HepG2 (cell line): ENCODE results near the gene NUDT2. TPM values are rescaled to one million over a fixed set of nuclear protein-coding genes. Genes with fewer than 3 reads are reported as not detected.

Experiments
- ATF7 ChIP-seq, 2 experiments: fragments of 450-650 bp in 1 of 2; sonication (generic) in 1 of 2; formaldehyde crosslinking in 1 of 2; IDR thresholded peaks; 2 replicates each; pipeline versions ENCODE4 v1.4.0 to v1.6.1; 2016 to 2020; ENCODE audit warnings: antibody characterized with exemption in 1 of 2, mild to moderate bottlenecking in 1 of 2, missing genetic modification reagents in 1 of 2
- CBFB ChIP-seq: sonication (generic); formaldehyde crosslinking; IDR thresholded peaks from 2 replicates; pipeline ENCODE4 v1.4.0; 2020; ENCODE audit warnings: missing genetic modification reagents
- CREB1 ChIP-seq, 2 experiments: fragments of 450-650 bp in 1 of 2; IDR thresholded peaks; 2 replicates each; pipeline ENCODE4 v1.6.1; 2016 to 2017; ENCODE audit warnings: control low read depth in 1 of 2, mild to moderate bottlenecking in 1 of 2, missing compliant biosample characterization in 1 of 2, missing genetic modification characterization in 1 of 2
- HDAC2 ChIP-seq: sonication (generic); formaldehyde crosslinking; IDR thresholded peaks from 2 replicates; pipeline ENCODE4 v1.4.0; 2020; ENCODE audit warnings: missing genetic modification reagents
- IRF2 ChIP-seq: IDR thresholded peaks from 2 replicates; pipeline ENCODE4 v1.6.1; 2018; ENCODE audit warnings: missing genetic modification reagents, missing compliant biosample characterization
- KLF16 ChIP-seq, 2 experiments: sonication (generic) in 1 of 2; formaldehyde crosslinking in 1 of 2; IDR thresholded peaks; 2 replicates each; pipeline versions ENCODE4 v1.6.1 to v1.8.0; 2016 to 2023; ENCODE audit warnings: missing genetic modification reagents in 2 of 2, missing compliant biosample characterization in 1 of 2
- MAZ ChIP-seq, 2 experiments: sonication (generic) in 1 of 2; formaldehyde crosslinking in 1 of 2; IDR thresholded peaks; 2 replicates each; pipeline versions ENCODE4 v1.5.0 to v1.6.1; 2012 to 2020; ENCODE audit warnings: low read depth in 2 of 2, mild to moderate bottlenecking in 2 of 2, borderline replicate concordance in 1 of 2, improper control_type of control experiment in 1 of 2, low read length in 1 of 2, missing genetic modification reagents in 1 of 2, moderate library complexity in 1 of 2
- NR2F1 ChIP-seq, 2 experiments: fragments of 450-650 bp in 1 of 2; formaldehyde crosslinking in 1 of 2; IDR thresholded peaks; 2 replicates each; pipeline versions ENCODE4 v1.5.0 to v1.6.1; 2016 to 2020; ENCODE audit warnings: mild to moderate bottlenecking in 1 of 2, missing compliant biosample characterization in 1 of 2, missing genetic modification reagents in 1 of 2, moderate library complexity in 1 of 2
- POLR2AphosphoS5 ChIP-seq: IDR thresholded peaks from 2 replicates; pipeline ENCODE4 v1.6.1; 2012; ENCODE audit warnings: low read depth, low read length
- SRY ChIP-seq: sonication (generic); formaldehyde crosslinking; IDR thresholded peaks from 2 replicates; pipeline ENCODE4 v1.8.0; 2022; ENCODE audit warnings: mild to moderate bottlenecking, missing genetic modification reagents
- ZNF790 ChIP-seq: sonication (generic); formaldehyde crosslinking; IDR thresholded peaks from 2 replicates; pipeline ENCODE4 v1.8.0; 2022; ENCODE audit warnings: missing genetic modification reagents, mild to moderate bottlenecking, borderline replicate concordance
- ZSCAN22 ChIP-seq: sonication (generic); formaldehyde crosslinking; IDR thresholded peaks from 2 replicates; pipeline ENCODE4 v1.4.0; 2020; ENCODE audit warnings: mild to moderate bottlenecking, missing genetic modification reagents
- polyA plus RNA-seq, 8 experiments: library from polyadenylated mRNA; depleted of rRNA in 3 of 8; stranded (reverse) in 7 of 8; unstranded in 1 of 8; fragments of >200 nt; fragmentation: Illumina TruSeq in 4 of 8; extraction: Trizol in 4 of 8; gene quantifications; 2 replicates each; pipeline versions ENCODE4 v1.2.1 to v1.2.3, GENCODE V29; 2011 to 2016; ENCODE audit warnings: low read depth in 4 of 8, missing spikeins in 1 of 8, mixed read lengths in 1 of 8; ENCODE audit not compliant: insufficient read depth in 1 of 8
- total RNA-seq, 5 experiments: library from RNA; depleted of rRNA; stranded (reverse); fragments of >200 nt; fragmentation: Illumina TruSeq; extraction: Trizol; gene quantifications; 2 replicates each; pipeline ENCODE4 v1.2.3, GENCODE V29; 2016; ENCODE audit warnings: low read depth in 1 of 5
- TF ChIP-seq, protein P1 (sequence below): sonication (generic); formaldehyde crosslinking; IDR thresholded peaks from 2 replicates; pipeline ENCODE4 v1.4.0; 2020; ENCODE audit warnings: mild to moderate bottlenecking, missing genetic modification reagents
- TF ChIP-seq, protein P2 (sequence below): sonication (generic); formaldehyde crosslinking; IDR thresholded peaks from 2 replicates; pipeline ENCODE4 v1.4.0; 2020; ENCODE audit warnings: missing genetic modification reagents
- TF ChIP-seq, protein P3 (sequence below): sonication (generic); formaldehyde crosslinking; IDR thresholded peaks from 2 replicates; pipeline ENCODE4 v1.4.0; 2020; ENCODE audit warnings: missing genetic modification reagents, borderline replicate concordance

The NUDT2 gene
- total and polyA plus RNA-seq, 2 of the 13 experiments (the other 11 are each of a cell fraction or from before 2014, with no cell fraction given): 19.9 to 24.6 TPM

DNA sequence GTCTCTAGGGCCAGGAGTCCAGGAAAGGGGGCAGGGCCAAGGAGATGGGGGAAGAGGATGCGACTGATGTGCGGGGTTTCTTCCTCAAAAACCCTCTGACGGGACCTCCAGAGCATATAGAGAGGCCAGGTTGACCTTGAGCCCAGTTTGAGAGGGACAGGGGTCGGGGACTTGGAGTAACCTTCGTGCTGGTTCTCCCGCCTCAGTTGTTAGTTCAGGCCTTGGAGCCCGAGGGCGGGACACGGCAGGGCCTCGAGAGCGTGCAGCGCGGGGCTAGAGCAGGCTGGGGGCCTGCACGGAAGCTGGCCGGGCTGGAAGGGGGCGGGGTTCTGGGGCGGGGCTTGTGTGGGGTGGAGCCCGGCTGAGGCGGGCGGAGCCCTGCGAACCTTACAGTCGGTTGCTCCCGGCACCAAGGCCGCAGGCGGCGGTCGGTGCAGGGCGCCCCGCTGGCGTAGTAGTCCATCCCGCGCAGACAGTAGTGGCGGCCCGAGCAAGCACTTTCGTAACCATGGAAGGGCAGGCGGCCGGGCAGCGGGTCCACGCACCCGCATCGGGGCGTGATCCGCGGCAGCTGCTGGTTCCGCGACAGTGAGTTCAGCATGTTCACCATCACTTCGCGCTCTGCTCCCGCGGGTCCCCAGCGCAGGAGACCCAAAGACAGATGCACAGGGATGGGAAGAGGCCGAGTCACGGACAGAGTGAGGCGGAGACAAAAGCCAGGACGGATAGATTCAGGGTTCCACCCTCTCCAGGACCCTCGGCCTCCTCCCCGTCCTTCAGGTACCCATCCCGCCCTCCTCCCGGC, 51.3 kb downstream of the NUDT2 start (continued):
- TF ChIP-seq, protein P1, sequence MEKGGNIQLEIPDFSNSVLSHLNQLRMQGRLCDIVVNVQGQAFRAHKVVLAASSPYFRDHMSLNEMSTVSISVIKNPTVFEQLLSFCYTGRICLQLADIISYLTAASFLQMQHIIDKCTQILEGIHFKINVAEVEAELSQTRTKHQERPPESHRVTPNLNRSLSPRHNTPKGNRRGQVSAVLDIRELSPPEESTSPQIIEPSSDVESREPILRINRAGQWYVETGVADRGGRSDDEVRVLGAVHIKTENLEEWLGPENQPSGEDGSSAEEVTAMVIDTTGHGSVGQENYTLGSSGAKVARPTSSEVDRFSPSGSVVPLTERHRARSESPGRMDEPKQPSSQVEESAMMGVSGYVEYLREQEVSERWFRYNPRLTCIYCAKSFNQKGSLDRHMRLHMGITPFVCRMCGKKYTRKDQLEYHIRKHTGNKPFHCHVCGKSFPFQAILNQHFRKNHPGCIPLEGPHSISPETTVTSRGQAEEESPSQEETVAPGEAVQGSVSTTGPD (CRISPR knock-in tag): no peak
- TF ChIP-seq ATF7 (IDR thresholded peaks at IDR 0.05): no peak
- TF ChIP-seq ATF7 (CRISPR knock-in tag; IDR thresholded peaks at IDR 0.05): no peak
- TF ChIP-seq CREB1 (IDR thresholded peaks at IDR 0.05): no peak
- no peak for TF ChIP-seq CREB1 (CRISPR knock-in tag; IDR thresholded peaks at IDR 0.05)
- TF ChIP-seq SRY (CRISPR knock-in tag): no peak; the same call in 1 of the 2 replicates
- 0 out of 2 replicates have a peak, but pooled peaks have one; percentile 18 for TF ChIP-seq IRF2 (CRISPR knock-in tag)
- TF ChIP-seq POLR2AphosphoS5: peak; percentile 53
- no peak; the same call in 1 of the 2 replicates for TF ChIP-seq HDAC2 (CRISPR knock-in tag)
- TF ChIP-seq, protein P2, sequence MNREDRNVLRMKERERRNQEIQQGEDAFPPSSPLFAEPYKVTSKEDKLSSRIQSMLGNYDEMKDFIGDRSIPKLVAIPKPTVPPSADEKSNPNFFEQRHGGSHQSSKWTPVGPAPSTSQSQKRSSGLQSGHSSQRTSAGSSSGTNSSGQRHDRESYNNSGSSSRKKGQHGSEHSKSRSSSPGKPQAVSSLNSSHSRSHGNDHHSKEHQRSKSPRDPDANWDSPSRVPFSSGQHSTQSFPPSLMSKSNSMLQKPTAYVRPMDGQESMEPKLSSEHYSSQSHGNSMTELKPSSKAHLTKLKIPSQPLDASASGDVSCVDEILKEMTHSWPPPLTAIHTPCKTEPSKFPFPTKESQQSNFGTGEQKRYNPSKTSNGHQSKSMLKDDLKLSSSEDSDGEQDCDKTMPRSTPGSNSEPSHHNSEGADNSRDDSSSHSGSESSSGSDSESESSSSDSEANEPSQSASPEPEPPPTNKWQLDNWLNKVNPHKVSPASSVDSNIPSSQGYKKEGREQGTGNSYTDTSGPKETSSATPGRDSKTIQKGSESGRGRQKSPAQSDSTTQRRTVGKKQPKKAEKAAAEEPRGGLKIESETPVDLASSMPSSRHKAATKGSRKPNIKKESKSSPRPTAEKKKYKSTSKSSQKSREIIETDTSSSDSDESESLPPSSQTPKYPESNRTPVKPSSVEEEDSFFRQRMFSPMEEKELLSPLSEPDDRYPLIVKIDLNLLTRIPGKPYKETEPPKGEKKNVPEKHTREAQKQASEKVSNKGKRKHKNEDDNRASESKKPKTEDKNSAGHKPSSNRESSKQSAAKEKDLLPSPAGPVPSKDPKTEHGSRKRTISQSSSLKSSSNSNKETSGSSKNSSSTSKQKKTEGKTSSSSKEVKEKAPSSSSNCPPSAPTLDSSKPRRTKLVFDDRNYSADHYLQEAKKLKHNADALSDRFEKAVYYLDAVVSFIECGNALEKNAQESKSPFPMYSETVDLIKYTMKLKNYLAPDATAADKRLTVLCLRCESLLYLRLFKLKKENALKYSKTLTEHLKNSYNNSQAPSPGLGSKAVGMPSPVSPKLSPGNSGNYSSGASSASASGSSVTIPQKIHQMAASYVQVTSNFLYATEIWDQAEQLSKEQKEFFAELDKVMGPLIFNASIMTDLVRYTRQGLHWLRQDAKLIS (CRISPR knock-in tag): 0 out of 2 replicates have a peak, but pooled peaks have one; percentile 62
- peak; percentile 78 to 93 for TF ChIP-seq KLF16 (CRISPR knock-in tag; IDR thresholded peaks at IDR 0.05)
- no peak for TF ChIP-seq ZSCAN22
- TF ChIP-seq, protein P3, sequence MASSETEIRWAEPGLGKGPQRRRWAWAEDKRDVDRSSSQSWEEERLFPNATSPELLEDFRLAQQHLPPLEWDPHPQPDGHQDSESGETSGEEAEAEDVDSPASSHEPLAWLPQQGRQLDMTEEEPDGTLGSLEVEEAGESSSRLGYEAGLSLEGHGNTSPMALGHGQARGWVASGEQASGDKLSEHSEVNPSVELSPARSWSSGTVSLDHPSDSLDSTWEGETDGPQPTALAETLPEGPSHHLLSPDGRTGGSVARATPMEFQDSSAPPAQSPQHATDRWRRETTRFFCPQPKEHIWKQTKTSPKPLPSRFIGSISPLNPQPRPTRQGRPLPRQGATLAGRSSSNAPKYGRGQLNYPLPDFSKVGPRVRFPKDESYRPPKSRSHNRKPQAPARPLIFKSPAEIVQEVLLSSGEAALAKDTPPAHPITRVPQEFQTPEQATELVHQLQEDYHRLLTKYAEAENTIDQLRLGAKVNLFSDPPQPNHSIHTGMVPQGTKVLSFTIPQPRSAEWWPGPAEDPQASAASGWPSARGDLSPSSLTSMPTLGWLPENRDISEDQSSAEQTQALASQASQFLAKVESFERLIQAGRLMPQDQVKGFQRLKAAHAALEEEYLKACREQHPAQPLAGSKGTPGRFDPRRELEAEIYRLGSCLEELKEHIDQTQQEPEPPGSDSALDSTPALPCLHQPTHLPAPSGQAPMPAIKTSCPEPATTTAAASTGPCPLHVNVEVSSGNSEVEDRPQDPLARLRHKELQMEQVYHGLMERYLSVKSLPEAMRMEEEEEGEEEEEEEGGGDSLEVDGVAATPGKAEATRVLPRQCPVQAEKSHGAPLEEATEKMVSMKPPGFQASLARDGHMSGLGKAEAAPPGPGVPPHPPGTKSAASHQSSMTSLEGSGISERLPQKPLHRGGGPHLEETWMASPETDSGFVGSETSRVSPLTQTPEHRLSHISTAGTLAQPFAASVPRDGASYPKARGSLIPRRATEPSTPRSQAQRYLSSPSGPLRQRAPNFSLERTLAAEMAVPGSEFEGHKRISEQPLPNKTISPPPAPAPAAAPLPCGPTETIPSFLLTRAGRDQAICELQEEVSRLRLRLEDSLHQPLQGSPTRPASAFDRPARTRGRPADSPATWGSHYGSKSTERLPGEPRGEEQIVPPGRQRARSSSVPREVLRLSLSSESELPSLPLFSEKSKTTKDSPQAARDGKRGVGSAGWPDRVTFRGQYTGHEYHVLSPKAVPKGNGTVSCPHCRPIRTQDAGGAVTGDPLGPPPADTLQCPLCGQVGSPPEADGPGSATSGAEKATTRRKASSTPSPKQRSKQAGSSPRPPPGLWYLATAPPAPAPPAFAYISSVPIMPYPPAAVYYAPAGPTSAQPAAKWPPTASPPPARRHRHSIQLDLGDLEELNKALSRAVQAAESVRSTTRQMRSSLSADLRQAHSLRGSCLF (CRISPR knock-in tag): no peak
- TF ChIP-seq CBFB (CRISPR knock-in tag): no peak
- peak; percentile 39; the same call in 1 of the 2 replicates for TF ChIP-seq ZNF790 (CRISPR knock-in tag)
- TF ChIP-seq MAZ (IDR thresholded peaks at IDR 0.05; ENCODE audit: borderline replicate concordance, low read depth, low read length): 0 out of 2 replicates have a peak, but pooled peaks have one; percentile 8
- peak; percentile 68; the same call in 1 of the 2 replicates for TF ChIP-seq MAZ (CRISPR knock-in tag; IDR thresholded peaks at IDR 0.05; ENCODE audit: low read depth)
- 0 out of 4 replicates have a peak, but pooled peaks of 1 of the 2 experiments have one; percentile 4 for TF ChIP-seq NR2F1 (CRISPR knock-in tag; IDR thresholded peaks at IDR 0.05)
